ENCODE results near the gene ALPG.
A peak's percentile ranks its signal among the peaks of the same experiment; 100 is the strongest.
"Not testable (repeated sequence)": the region's sequence is repeated elsewhere in the genome, so short reads cannot be mapped to it uniquely, and the experiment has no call there.

The ALPG gene

DNA sequence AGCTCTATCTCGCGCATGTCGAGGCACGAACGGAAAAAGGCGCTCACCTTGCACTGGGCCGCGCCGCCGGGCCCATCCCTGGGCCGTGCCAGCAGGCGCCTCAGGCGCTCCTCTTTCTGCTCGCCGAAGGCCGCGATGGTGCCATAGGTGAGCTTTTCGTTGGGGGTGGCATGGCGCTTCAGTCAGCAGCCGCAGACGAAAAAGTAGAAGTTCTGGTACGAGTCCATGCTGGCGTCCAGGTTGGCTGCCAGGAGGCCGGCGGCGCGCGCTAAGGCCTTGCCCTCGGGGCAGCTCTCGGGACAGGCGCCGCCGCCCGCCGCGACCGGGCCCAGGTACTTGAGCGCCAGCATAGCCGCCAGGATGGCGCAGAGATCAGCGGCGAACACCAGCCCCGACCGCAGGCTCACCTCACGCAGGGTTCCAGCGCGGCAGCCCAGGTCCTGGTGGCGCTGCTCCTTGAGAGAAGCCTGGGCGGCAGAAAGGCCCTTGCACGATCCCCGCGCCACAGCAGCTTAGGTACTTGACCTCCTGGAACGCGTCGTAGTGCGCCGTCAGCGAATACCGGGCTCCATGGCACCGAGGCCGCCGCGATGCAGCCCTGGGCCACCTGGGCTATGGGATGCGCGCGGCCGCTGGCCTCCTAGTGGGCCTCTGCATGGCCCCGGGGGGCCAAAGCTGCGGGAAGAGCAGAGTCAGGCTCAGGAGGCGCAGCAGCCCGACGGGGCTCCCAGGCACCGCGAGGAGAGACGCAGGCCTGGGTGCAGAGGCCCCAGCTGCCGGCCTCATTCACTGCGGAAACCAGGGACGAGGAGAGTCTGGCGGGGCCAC lies 12.8 kb downstream of the ALPG start:
- Histone ChIP-seq H3K27me3 (replicated peaks in 2 of 5; ENCODE audit: control insufficient read depth in 4 of 5, insufficient read depth in 5 of 5, low read length in 4 of 5) (peaks cover 0 to 42% (median 31%) of the 10 kb centered on the region in 5 experiments), H3K9me3 (ENCODE audit: control extremely low read depth in 1 of 5, control insufficient read depth in 4 of 5, insufficient read depth in 2 of 5, low read depth in 1 of 5, low read length in 4 of 5) (peaks cover 0 to 15% (median 4%) of the 10 kb centered on the region in 5 experiments), H3K4me1 (ENCODE audit: control extremely low read depth in 1 of 4, control insufficient read depth in 4 of 4, insufficient read depth in 4 of 4, low read length in 3 of 4) (peaks cover 0 to 31% (median 28%) of the 10 kb centered on the region in 4 experiments), H3K27ac (ENCODE audit: insufficient read depth in 1 of 2, low read depth in 1 of 2, low read length in 2 of 2, poor library complexity in 1 of 2, severe bottlenecking in 2 of 2) (no peak overlapping the region), H3K4me3 (ENCODE audit: control insufficient read depth in 1 of 7, extremely low read depth in 1 of 7, insufficient read depth in 4 of 7, low read depth in 2 of 7, low read length in 6 of 7) (peak overlapping the region; percentile 8 to 76 (median 52)), H3K36me3 (ENCODE audit: control insufficient read depth in 4 of 4, insufficient read depth in 4 of 4, low read length in 3 of 4) (no peaks in the 10 kb centered on the region)
- 10% methylated on average over 69 of the region's 79 CpGs for WGBS (ENCODE audit: insufficient coverage)
- POLR2A ChIA-PET = no interaction called here
- peak in 1 of 3 donors; percentile 58 for DNase-seq
- CTCF ChIA-PET = interaction anchor here (1.0 to 2.1 kb wide), 3 partner anchors 15 to 20 kb away, joined by 3 to 9 read pairs (median 4); no protein-coding TSS in a partner anchor

DNA sequence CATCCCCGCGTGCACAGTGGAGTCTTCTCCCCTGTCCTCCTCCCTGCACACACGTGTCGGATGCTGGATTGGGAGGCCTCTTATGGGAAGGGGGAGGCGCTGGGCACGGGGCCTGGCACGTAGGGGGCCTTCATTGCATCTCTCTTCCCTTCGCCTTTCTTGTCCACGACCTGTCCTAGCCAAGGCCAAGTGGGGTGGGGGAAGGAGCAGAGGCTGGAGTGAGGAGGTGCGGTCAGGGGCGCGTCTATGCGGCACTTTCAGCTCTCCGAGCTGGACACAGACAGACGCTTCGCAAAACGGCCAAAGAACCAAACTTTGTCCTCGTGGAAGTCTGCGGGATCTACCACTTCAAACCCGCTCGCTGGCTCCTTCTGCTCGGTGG lies 13.4 kb downstream of the ALPG start:
- ChIA-PET CTCF (interaction anchor here (2.1 kb wide), 1 partner anchor 15 kb away, joined by 9 read pairs; no protein-coding TSS in a partner anchor), POLR2A (interaction anchor here (0.6 kb wide), 1 partner anchor 1580 kb away, joined by 3 read pairs; no protein-coding TSS in a partner anchor)
- Histone ChIP-seq H3K27me3 (replicated peaks in 2 of 5; ENCODE audit: control insufficient read depth in 4 of 5, insufficient read depth in 5 of 5, low read length in 4 of 5) (peaks cover 0 to 42% (median 31%) of the 10 kb centered on the region in 5 experiments), H3K4me3 (ENCODE audit: control insufficient read depth in 1 of 7, extremely low read depth in 1 of 7, insufficient read depth in 4 of 7, low read depth in 2 of 7, low read length in 6 of 7) (peak overlapping the region in 6 of 7 experiments; percentile 29 to 76 (median 60)), H3K4me1 (ENCODE audit: control extremely low read depth in 1 of 4, control insufficient read depth in 4 of 4, insufficient read depth in 4 of 4, low read length in 3 of 4) (peaks cover 0 to 31% (median 28%) of the 10 kb centered on the region in 4 experiments), H3K27ac (ENCODE audit: insufficient read depth in 1 of 2, low read depth in 1 of 2, low read length in 2 of 2, poor library complexity in 1 of 2, severe bottlenecking in 2 of 2) (no peak overlapping the region), H3K36me3 (ENCODE audit: control insufficient read depth in 4 of 4, insufficient read depth in 4 of 4, low read length in 3 of 4) (no peaks in the 10 kb centered on the region), H3K9me3 (ENCODE audit: control extremely low read depth in 1 of 5, control insufficient read depth in 4 of 5, insufficient read depth in 2 of 5, low read depth in 1 of 5, low read length in 4 of 5) (peaks cover 0 to 15% (median 4%) of the 10 kb centered on the region in 5 experiments)
- 10% methylated on average over 18 of the region's 22 CpGs for WGBS (ENCODE audit: insufficient coverage)
- peak in 1 of 3 donors; percentile 22 for DNase-seq

DNA sequence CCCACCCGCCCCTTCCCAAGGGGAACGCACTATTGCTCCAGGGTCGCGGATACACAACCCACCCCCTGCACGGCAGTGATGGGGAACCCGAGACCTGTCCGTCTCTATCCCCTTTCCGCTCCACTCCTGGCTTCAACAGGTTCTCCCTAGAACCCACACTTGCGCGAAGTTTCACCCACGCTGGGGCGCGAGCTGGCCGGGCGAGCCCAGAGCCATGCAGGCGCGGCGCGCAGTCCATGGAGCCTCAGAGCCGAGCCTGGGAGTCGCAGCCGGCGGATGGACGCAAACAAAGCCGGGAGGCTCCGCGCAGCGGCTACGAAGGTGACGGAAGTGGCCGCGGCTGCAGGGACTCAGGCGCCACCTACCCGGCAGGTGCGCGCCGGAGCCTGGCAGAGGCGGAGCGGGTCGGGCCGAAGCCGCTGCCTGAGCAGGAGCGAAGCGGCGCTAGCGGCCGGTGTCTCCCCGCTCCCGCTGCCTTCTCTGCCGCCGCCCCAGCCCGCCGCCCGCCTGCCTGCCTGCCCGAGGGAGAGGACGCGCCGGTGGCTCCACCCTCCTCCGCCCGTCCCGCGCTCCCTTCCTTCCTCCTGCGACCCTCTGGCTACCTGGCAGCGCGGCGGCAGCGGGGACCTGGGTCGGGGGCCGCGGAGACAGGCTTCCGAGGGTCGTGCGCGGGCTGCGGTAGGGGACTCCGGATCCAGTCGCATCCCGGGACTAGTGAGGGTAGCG lies 14.0 kb downstream of the ALPG start:
- CTCF ChIA-PET = interaction anchor here (0.8 to 2.1 kb wide), 6 partner anchors 13 to 80 kb away, joined by 3 to 9 read pairs (median 4); no protein-coding TSS in a partner anchor
- peak overlapping the region; percentile 23 to 76 (median 50) for H3K4me3 ChIP-seq (ENCODE audit: control insufficient read depth in 1 of 7, extremely low read depth in 1 of 7, insufficient read depth in 4 of 7, low read depth in 2 of 7, low read length in 6 of 7)
- DNase-seq = peak in 1 of 3 donors; percentile 60

DNA sequence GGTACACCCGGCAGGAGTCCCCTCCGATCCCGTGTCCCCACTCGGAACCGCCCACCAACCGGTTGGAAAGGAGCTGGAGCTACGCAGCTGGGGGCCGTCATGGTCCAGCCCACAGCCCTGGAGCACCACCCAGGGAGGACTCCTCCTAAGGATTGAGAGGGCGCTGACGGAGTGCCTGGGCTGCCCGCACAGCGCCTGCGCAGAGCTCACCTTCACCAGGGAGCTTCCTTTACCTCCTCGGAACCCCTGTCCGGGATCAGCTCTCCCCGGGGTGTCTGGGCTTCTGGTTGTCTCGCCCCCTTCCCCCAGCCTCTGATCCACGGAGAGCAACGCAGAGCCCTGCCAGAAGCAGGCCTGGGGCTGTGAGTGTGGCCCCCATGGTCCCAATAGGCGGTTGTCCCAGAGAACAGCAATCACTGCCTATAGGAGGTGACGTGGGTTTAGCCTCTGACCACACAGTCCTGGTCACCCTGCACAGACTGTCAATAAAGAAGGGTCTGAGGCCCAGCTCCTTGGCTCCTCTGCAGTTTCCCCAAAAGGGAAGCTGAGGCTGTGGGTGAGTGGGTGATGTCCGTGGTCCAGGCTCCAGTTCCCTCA lies 14.6 kb downstream of the ALPG start:
- ChIA-PET CTCF (interaction anchor here (0.8 to 1.5 kb wide), 5 partner anchors 13 to 80 kb away, joined by 3 to 7 read pairs (median 3); no protein-coding TSS in a partner anchor), POLR2A (no interaction called here)
- 11% methylated on average over 21 of the region's 22 CpGs for WGBS (ENCODE audit: insufficient coverage)
- Histone ChIP-seq H3K27me3 (replicated peaks in 2 of 5; ENCODE audit: control insufficient read depth in 4 of 5, insufficient read depth in 5 of 5, low read length in 4 of 5) (peaks cover 0 to 42% (median 29%) of the 10 kb centered on the region in 5 experiments), H3K27ac (ENCODE audit: insufficient read depth in 1 of 2, low read depth in 1 of 2, low read length in 2 of 2, poor library complexity in 1 of 2, severe bottlenecking in 2 of 2) (no peak overlapping the region), H3K4me3 (ENCODE audit: control insufficient read depth in 1 of 7, extremely low read depth in 1 of 7, insufficient read depth in 4 of 7, low read depth in 2 of 7, low read length in 6 of 7) (peak overlapping the region in 6 of 7 experiments; percentile 23 to 76 (median 60)), H3K36me3 (ENCODE audit: control insufficient read depth in 4 of 4, insufficient read depth in 4 of 4, low read length in 3 of 4) (no peaks in the 10 kb centered on the region), H3K4me1 (ENCODE audit: control extremely low read depth in 1 of 4, control insufficient read depth in 4 of 4, insufficient read depth in 4 of 4, low read length in 3 of 4) (peaks cover 0 to 31% (median 28%) of the 10 kb centered on the region in 4 experiments), H3K9me3 (ENCODE audit: control extremely low read depth in 1 of 5, control insufficient read depth in 4 of 5, insufficient read depth in 2 of 5, low read depth in 1 of 5, low read length in 4 of 5) (peaks cover 0 to 15% (median 4%) of the 10 kb centered on the region in 5 experiments)
- peak; percentile 22 to 66 (median 59) for DNase-seq

More for the DNA sequence above, 14.0 kb downstream of the ALPG start:
- H3K36me3 ChIP-seq (ENCODE audit: control insufficient read depth in 4 of 4, insufficient read depth in 4 of 4, low read length in 3 of 4) = no peaks in the 10 kb centered on the region
- POLR2A ChIA-PET = interaction anchor here (0.6 kb wide), 1 partner anchor 1581 kb away, joined by 3 read pairs; no protein-coding TSS in a partner anchor
- peaks cover 0 to 42% (median 29%) of the 10 kb centered on the region in 5 experiments for H3K27me3 ChIP-seq (replicated peaks in 2 of 5; ENCODE audit: control insufficient read depth in 4 of 5, insufficient read depth in 5 of 5, low read length in 4 of 5)
- peaks cover 0 to 15% (median 4%) of the 10 kb centered on the region in 5 experiments for H3K9me3 ChIP-seq (ENCODE audit: control extremely low read depth in 1 of 5, control insufficient read depth in 4 of 5, insufficient read depth in 2 of 5, low read depth in 1 of 5, low read length in 4 of 5)
- peaks cover 0 to 31% (median 28%) of the 10 kb centered on the region in 4 experiments for H3K4me1 ChIP-seq (ENCODE audit: control extremely low read depth in 1 of 4, control insufficient read depth in 4 of 4, insufficient read depth in 4 of 4, low read length in 3 of 4)
- WGBS (ENCODE audit: insufficient coverage) = under 1% methylated on average over 73 of the region's 79 CpGs
- no peak overlapping the region for H3K27ac ChIP-seq (ENCODE audit: insufficient read depth in 1 of 2, low read depth in 1 of 2, low read length in 2 of 2, poor library complexity in 1 of 2, severe bottlenecking in 2 of 2)

DNA sequence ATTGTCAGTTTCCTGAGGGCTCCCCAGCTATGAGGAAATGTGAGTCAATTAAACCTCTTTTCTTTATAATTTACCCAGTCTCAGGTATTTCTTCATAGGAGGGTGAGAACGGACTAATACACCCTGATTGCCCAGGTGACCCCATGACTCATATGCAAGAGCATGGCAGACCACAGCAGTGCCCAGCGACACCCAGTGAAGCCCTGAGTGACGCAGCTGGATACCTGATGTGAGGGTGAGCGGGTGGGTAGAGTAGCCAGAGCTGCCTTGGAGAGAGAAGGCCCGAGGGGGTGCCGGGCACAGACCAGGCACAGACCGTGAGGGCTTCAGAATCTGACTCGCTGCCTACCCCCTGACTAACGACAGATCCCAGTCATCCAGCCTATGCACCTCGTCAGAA lies 15.4 kb downstream of the ALPG start:
- no peak overlapping the region for H3K27ac ChIP-seq (ENCODE audit: insufficient read depth in 1 of 2, low read depth in 1 of 2, low read length in 2 of 2, poor library complexity in 1 of 2, severe bottlenecking in 2 of 2)
- H3K4me1 ChIP-seq (ENCODE audit: control extremely low read depth in 1 of 4, control insufficient read depth in 4 of 4, insufficient read depth in 4 of 4, low read length in 3 of 4) = peaks cover 0 to 31% (median 28%) of the 10 kb centered on the region in 4 experiments
- peaks cover 0 to 15% (median 4%) of the 10 kb centered on the region in 5 experiments for H3K9me3 ChIP-seq (ENCODE audit: control extremely low read depth in 1 of 5, control insufficient read depth in 4 of 5, insufficient read depth in 2 of 5, low read depth in 1 of 5, low read length in 4 of 5)
- no peak for DNase-seq
- H3K27me3 ChIP-seq (replicated peaks in 2 of 5; ENCODE audit: control insufficient read depth in 4 of 5, insufficient read depth in 5 of 5, low read length in 4 of 5) = peaks cover 0 to 42% (median 29%) of the 10 kb centered on the region in 5 experiments
- no peak overlapping the region for H3K4me3 ChIP-seq (ENCODE audit: control insufficient read depth in 1 of 7, extremely low read depth in 1 of 7, insufficient read depth in 4 of 7, low read depth in 2 of 7, low read length in 6 of 7)
- WGBS (ENCODE audit: insufficient coverage) = 100% methylated on average over 2 of the region's 10 CpGs
- CTCF ChIA-PET = interaction anchor here (1.1 to 1.5 kb wide), 4 partner anchors 14 to 81 kb away, joined by 3 to 7 read pairs (median 4); no protein-coding TSS in a partner anchor
- no peaks in the 10 kb centered on the region for H3K36me3 ChIP-seq (ENCODE audit: control insufficient read depth in 4 of 4, insufficient read depth in 4 of 4, low read length in 3 of 4)
- POLR2A ChIA-PET = no interaction called here

DNA sequence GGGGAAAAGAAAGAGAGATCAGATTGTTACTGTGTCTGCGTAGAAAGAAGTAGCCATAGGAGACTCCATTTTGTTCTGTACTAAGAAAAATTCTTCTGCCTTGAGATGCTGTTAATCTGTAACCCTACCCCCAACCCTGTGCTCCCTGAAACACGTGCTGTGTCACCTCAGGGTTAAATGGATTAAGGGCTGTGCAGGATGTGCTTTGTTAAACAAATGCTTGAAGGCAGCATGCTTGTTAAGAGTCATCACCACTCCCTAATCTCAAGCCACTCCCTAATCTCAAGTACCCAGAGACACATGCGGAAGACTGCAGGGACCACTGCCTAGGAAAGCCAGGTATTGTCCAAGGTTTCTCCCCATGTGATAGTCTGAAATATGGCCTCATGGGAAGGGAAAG lies 16.4 kb downstream of the ALPG start:
- whole genome bisulfite sequencing (ENCODE audit: insufficient coverage) = no CpG with 5 or more reads among the region's 3 CpGs
- H3K9me3 ChIP-seq (ENCODE audit: control extremely low read depth in 1 of 5, control insufficient read depth in 4 of 5, insufficient read depth in 2 of 5, low read depth in 1 of 5, low read length in 4 of 5) = peaks cover 0 to 15% (median 4%) of the 10 kb centered on the region in 5 experiments
- CTCF ChIA-PET; POLR2A ChIA-PET; H3K4me3 ChIP-seq (ENCODE audit: control insufficient read depth in 1 of 7, extremely low read depth in 1 of 7, insufficient read depth in 4 of 7, low read depth in 2 of 7, low read length in 6 of 7); DNase-seq; H3K36me3 ChIP-seq (ENCODE audit: control insufficient read depth in 4 of 4, insufficient read depth in 4 of 4, low read length in 3 of 4); H3K27ac ChIP-seq (ENCODE audit: insufficient read depth in 1 of 2, low read depth in 1 of 2, low read length in 2 of 2, poor library complexity in 1 of 2, severe bottlenecking in 2 of 2): not testable (repeated sequence)
- peaks cover 0 to 40% (median 25%) of the 10 kb centered on the region in 5 experiments for H3K27me3 ChIP-seq (replicated peaks in 2 of 5; ENCODE audit: control insufficient read depth in 4 of 5, insufficient read depth in 5 of 5, low read length in 4 of 5)
- peaks cover 0 to 31% (median 28%) of the 10 kb centered on the region in 4 experiments for H3K4me1 ChIP-seq (ENCODE audit: control extremely low read depth in 1 of 4, control insufficient read depth in 4 of 4, insufficient read depth in 4 of 4, low read length in 3 of 4)

All from common myeloid progenitor, CD34-positive (primary cell).